Sigmoid colon (tissue), 7 donors: Measurements from ENCODE around the gene DCDC1. TPM values are rescaled to one million over a fixed set of nuclear protein-coding genes. Genes with fewer than 3 reads are reported as not detected.

ENCODE experiments used
- DNase-seq: peaks from one replicate; pipeline ENCODE4 v3.0.0-alpha.2; 2019
- H3K27ac ChIP-seq, 4 donors: fragments of 200-600 bp; sonication (generic); one replicate each; pipeline ENCODE4 v1.5.1; 2016 to 2019; ENCODE audit warnings: mild to moderate bottlenecking in 1 of 4
- H3K27me3 ChIP-seq, 3 donors: fragments of 200-600 bp; sonication (generic); one replicate each; pipeline ENCODE4 v1.5.1; 2019; ENCODE audit warnings: mild to moderate bottlenecking in 1 of 3
- H3K36me3 ChIP-seq, 4 donors: fragments of 200-600 bp; sonication (generic); one replicate each; pipeline ENCODE4 v1.5.1; 2016 to 2019
- H3K4me1 ChIP-seq, 4 donors: fragments of 200-600 bp; sonication (generic); one replicate each; pipeline ENCODE4 v1.5.1; 2017 to 2019
- H3K4me3 ChIP-seq, 4 donors: fragments of 200-600 bp; sonication (generic); one replicate each; pipeline ENCODE4 v1.5.1; 2017 to 2019; ENCODE audit warnings: mild to moderate bottlenecking in 2 of 4, moderate library complexity in 1 of 4
- H3K9me3 ChIP-seq, 4 donors: fragments of 200-600 bp in 3 of 4; sonication (generic) in 3 of 4; one replicate each; pipeline versions ENCODE4 v1.5.1 to v1.6.1; 2013 to 2019
- EP300 ChIP-seq, 4 donors: sonication (generic); formaldehyde crosslinking; IDR thresholded peaks; one replicate each; pipeline ENCODE4 v1.6.1; 2017; ENCODE audit warnings: antibody characterized with exemption in 4 of 4
- POLR2A ChIP-seq, 2 donors: fragments of 450-650 bp; IDR thresholded peaks; one replicate each; pipeline ENCODE4 v1.6.1; 2016; ENCODE audit warnings: antibody characterized with exemption in 2 of 2, mild to moderate bottlenecking in 2 of 2, moderate library complexity in 2 of 2
- POLR2AphosphoS5 ChIP-seq, 4 donors: sonication (generic); formaldehyde crosslinking; IDR thresholded peaks; one replicate each; pipeline ENCODE4 v1.6.1; 2017; ENCODE audit warnings: antibody characterized with exemption in 4 of 4
- WGBS, 2 donors: extraction: QIAGEN DNeasy Blood & Tissue Kit; methylation state at CpG; one replicate each; pipeline ENCODE4 v1.1.7; 2013; 5-methylcytosine and 5-hydroxymethylcytosine counted together
- intact Hi-C: fragments of 100-400 bp; cut with DNase I; formaldehyde crosslinking; loops from one replicate; pipeline ENCODE4 v1.15.1; 2023
- polyA plus RNA-seq, 3 donors: library from polyadenylated mRNA; stranded (reverse); fragments of 200-250 nt; gene quantifications; one replicate each; pipeline ENCODE4 v1.2.3, GENCODE V29; 2013
- total RNA-seq, 4 donors: library from RNA; depleted of rRNA; stranded (reverse); fragments of >200 nt; gene quantifications; one replicate each; pipeline ENCODE4 v1.1.0, GENCODE V29; 2016
- TF ChIP-seq, protein P1 (sequence below), 4 experiments: fragments of 450-650 bp in 3 of 4; fragments of 200-600 bp in 1 of 4; IDR thresholded peaks; one replicate each; pipeline ENCODE4 v1.5.1; 2016 to 2019; ENCODE audit warnings: antibody characterized with exemption in 4 of 4, mild to moderate bottlenecking in 3 of 4, moderate library complexity in 2 of 4
- donor health status: healthy with polysubstance abuse.
- donor health status: Bipolar disorder and iron deficiency.
- donor health status: healthy.

Gene DCDC1
- total and polyA plus RNA-seq, 7 donors = 0.06 to 1.1 (median 0.30) TPM; not detected in 3

DNA sequence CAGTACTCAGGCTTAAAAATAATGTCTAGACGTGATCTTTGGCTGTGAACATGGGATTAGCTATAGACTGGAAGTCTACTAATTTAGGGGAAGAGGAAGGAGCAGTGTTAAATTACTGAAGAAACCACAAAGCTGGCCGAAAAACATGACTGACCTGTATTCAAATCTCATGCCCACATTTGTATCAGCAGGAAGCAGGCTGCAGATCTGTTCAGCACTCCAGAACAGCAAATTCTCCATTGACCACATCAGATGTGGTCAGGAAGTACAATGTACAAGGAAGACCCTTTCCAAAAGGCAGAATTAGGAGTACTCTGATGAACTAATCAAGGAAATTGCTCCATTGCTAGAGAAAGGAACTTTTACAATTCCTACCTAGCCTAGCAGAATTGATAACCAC is 31.7 kb downstream of the DCDC1 start:
- no peaks in the 10 kb centered on the region for H3K4me1 ChIP-seq
- 47 to 57% methylated on average over 2 of the region's 2 CpGs for WGBS, 2 donors
- intact Hi-C loops = no loop called here
- H3K9me3 ChIP-seq = peaks cover 0 to 5% (median 1%) of the 10 kb centered on the region in 4 donors
- no peaks in the 10 kb centered on the region for H3K27me3 ChIP-seq
- H3K36me3 ChIP-seq = no peaks in the 10 kb centered on the region
- TF ChIP-seq POLR2AphosphoS5 (IDR thresholded peaks at IDR 0.05) (no peak), POLR2A (IDR thresholded peaks at IDR 0.05) (no peak), EP300 (IDR thresholded peaks at IDR 0.05) (no peak)
- TF ChIP-seq, protein P1, sequence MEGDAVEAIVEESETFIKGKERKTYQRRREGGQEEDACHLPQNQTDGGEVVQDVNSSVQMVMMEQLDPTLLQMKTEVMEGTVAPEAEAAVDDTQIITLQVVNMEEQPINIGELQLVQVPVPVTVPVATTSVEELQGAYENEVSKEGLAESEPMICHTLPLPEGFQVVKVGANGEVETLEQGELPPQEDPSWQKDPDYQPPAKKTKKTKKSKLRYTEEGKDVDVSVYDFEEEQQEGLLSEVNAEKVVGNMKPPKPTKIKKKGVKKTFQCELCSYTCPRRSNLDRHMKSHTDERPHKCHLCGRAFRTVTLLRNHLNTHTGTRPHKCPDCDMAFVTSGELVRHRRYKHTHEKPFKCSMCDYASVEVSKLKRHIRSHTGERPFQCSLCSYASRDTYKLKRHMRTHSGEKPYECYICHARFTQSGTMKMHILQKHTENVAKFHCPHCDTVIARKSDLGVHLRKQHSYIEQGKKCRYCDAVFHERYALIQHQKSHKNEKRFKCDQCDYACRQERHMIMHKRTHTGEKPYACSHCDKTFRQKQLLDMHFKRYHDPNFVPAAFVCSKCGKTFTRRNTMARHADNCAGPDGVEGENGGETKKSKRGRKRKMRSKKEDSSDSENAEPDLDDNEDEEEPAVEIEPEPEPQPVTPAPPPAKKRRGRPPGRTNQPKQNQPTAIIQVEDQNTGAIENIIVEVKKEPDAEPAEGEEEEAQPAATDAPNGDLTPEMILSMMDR (IDR thresholded peaks at IDR 0.05) = no peak
- no peak for DNase-seq
- H3K27ac ChIP-seq = no peak overlapping the region
- no peak overlapping the region for H3K4me3 ChIP-seq

DNA sequence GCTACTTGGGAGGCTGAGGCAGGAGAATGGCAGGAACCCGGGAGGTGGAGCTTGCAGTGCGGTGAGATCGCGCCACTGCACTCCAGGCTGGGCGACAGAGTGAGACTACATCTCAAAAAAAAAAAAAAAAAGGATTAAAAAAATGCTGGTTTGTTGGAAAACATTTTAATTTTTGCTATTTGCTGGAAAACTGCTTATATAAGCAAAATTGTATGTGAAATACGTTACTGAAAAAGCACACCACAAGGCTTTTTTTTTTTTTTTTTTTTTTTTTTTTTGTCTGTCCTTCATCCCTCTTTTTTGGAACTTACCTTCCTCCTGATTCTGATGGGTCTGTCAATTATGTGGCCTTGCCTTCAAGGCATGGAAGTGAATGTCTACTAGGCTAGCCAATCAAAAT is 40.8 kb downstream of the DCDC1 start:
- H3K27ac ChIP-seq = no peak overlapping the region
- 91% methylated on average over 6 of the region's 6 CpGs for WGBS, 2 donors
- H3K4me1 ChIP-seq = no peaks in the 10 kb centered on the region
- H3K9me3 ChIP-seq = no peaks in the 10 kb centered on the region
- TF ChIP-seq, protein P1 (IDR thresholded peaks at IDR 0.05) = no peak
- no peak for TF ChIP-seq POLR2AphosphoS5 (IDR thresholded peaks at IDR 0.05)
- no peak for TF ChIP-seq EP300 (IDR thresholded peaks at IDR 0.05)
- no peak for TF ChIP-seq POLR2A (IDR thresholded peaks at IDR 0.05)
- H3K27me3 ChIP-seq = no peaks in the 10 kb centered on the region
- no peaks in the 10 kb centered on the region for H3K36me3 ChIP-seq
- H3K4me3 ChIP-seq = no peak overlapping the region
- no peak for DNase-seq
- intact Hi-C loops = no loop called here

DNA sequence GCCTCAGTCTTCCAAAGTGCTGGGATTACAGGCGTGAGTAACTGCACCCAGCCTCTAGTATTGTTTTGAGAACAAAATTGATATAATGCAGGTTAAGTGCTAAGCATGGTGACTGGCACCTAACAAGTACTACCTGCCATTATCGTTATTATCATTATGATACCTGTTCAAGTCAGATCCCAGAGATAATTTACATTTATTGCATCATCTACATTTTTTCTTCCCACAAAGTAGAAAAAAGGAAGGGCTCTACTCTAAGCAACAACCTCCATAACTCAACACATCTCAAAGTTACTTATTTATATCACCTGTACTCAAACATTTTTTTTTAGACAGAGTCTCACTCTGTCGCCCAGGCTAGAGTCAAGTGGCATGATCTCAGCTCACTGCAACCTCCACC is 42.1 kb downstream of the DCDC1 start:
- H3K4me1 ChIP-seq = no peaks in the 10 kb centered on the region
- H3K36me3 ChIP-seq = no peaks in the 10 kb centered on the region
- TF ChIP-seq, protein P1 (IDR thresholded peaks at IDR 0.05) = no peak
- TF ChIP-seq EP300 (IDR thresholded peaks at IDR 0.05) (no peak), POLR2A (IDR thresholded peaks at IDR 0.05) (no peak), POLR2AphosphoS5 (IDR thresholded peaks at IDR 0.05) (no peak)
- no peaks in the 10 kb centered on the region for H3K9me3 ChIP-seq
- 87 to 93% methylated on average over 3 of the region's 3 CpGs for WGBS, 2 donors
- H3K27ac ChIP-seq = no peak overlapping the region
- no peak for DNase-seq
- intact Hi-C loops = no loop called here
- H3K27me3 ChIP-seq = no peaks in the 10 kb centered on the region
- H3K4me3 ChIP-seq = no peak overlapping the region

DNA sequence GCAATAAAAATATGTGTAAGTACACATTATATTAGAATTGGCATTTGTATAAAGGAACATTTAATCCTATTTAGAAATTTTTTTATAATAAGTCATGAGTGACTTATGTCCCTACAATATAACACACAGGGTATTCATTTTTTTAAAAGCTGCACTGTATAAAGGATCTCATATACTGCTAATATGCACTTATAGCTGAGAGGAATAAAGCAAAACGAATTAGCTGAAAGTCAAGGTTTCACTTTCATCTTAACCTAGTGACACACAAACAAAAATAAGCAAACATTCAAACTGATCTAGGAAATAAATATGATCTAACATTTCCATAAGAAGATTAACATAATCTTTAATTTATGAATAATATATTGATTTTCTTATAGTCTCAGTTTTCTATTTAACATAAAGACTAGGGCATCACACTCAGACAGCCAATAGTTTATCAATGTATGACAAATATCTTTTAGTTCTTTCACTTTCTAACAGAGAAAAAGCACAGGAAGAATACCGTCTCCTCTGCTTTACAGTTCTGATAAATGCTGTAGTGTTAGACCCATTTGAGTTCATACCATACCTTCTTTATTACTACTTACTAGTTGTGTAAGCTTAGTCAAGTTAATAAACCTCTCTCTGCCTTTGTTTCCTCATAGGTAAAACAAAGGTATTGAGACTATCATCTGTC is 42.9 kb downstream of the DCDC1 start:
- H3K27me3 ChIP-seq = no peaks in the 10 kb centered on the region
- no peaks in the 10 kb centered on the region for H3K9me3 ChIP-seq
- H3K27ac ChIP-seq = no peak overlapping the region
- H3K4me1 ChIP-seq = no peaks in the 10 kb centered on the region
- TF ChIP-seq, protein P1 (IDR thresholded peaks at IDR 0.05) = no peak
- TF ChIP-seq EP300 (IDR thresholded peaks at IDR 0.05) (no peak), POLR2AphosphoS5 (IDR thresholded peaks at IDR 0.05) (no peak), POLR2A (IDR thresholded peaks at IDR 0.05) (no peak)
- no peak for DNase-seq
- WGBS, 2 donors = 26 to 65% methylated on average over 2 of the region's 2 CpGs
- no peaks in the 10 kb centered on the region for H3K36me3 ChIP-seq
- no peak overlapping the region for H3K4me3 ChIP-seq
- intact Hi-C loops = no loop called here

DNA sequence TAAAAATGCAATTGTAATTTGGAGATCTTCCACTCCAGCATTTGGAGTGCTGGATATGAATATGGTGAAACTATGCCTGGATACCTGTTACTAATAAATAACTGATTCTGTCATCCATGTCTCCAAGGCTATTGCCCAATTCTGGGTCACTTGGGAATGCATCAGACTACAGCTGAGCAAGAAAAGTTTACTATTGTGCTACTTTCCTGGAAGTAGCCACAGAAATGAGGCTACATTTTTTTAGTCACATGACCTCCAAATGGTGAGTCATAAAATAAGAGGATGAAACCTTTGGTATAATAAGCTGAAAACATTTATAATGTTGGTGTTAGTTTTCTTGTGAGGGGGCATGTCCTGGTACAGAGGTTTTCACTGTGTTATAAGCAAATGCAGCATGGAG is 44.4 kb downstream of the DCDC1 start:
- Histone ChIP-seq H3K4me3 (no peak overlapping the region), H3K4me1 (no peaks in the 10 kb centered on the region), H3K27me3 (no peaks in the 10 kb centered on the region), H3K36me3 (no peaks in the 10 kb centered on the region), H3K9me3 (no peaks in the 10 kb centered on the region), H3K27ac (no peak overlapping the region)
- no peak for DNase-seq
- TF ChIP-seq EP300 (IDR thresholded peaks at IDR 0.05) = no peak
- peak in 1 of 4 donors; percentile 8 for TF ChIP-seq POLR2AphosphoS5 (IDR thresholded peaks at IDR 0.05)
- intact Hi-C loops = no loop called here
